ENCODE results near the gene MZT1. TPM values are rescaled to one million over a fixed set of nuclear protein-coding genes. Genes with fewer than 3 reads are reported as not detected.

Gene MZT1
- polyA plus RNA-seq, 1 donor from 2014 or later, result 48.0 TPM

- Histone ChIP-seq H3K9me3 (ENCODE audit: low read length) (no peaks in the 10 kb centered on the region), H3K79me2 (replicated peaks; ENCODE audit: insufficient read depth, low read length) (no peaks in the 10 kb centered on the region), H4K20me1 (ENCODE audit: insufficient read depth) (no peaks in the 10 kb centered on the region), H3K4me2 (ENCODE audit: low read length) (no peak overlapping the region), H3K36me3 (ENCODE audit: insufficient read depth, low read length) (no peaks in the 10 kb centered on the region), H3F3A (ENCODE audit: insufficient read depth, low read length, poor library complexity, severe bottlenecking) (no peaks in the 10 kb centered on the region), H3K27ac (ENCODE audit: low read length) (no peak overlapping the region), H3K9ac (ENCODE audit: low read length) (no peak overlapping the region), H2AFZ (ENCODE audit: low read depth, low read length) (no peak overlapping the region), H3K4me3 (ENCODE audit: low read length) (no peak overlapping the region), H3K27me3 (ENCODE audit: insufficient read depth, low read depth, low read length) (no peaks in the 10 kb centered on the region), H3K9me2 (ENCODE audit: insufficient read depth, low read length) (no peaks in the 10 kb centered on the region)
- TF ChIP-seq TAF1 (IDR thresholded peaks at IDR 0.05; ENCODE audit: low read depth) (no peak), EP300 (conservative IDR thresholded peaks at IDR 0.05; ENCODE audit: poor library complexity, severe bottlenecking) (no peak), RAD21 (conservative IDR thresholded peaks at IDR 0.05) (no peak), POLR2AphosphoS5 (IDR thresholded peaks at IDR 0.05) (no peak)
- TF ChIP-seq, protein P1, sequence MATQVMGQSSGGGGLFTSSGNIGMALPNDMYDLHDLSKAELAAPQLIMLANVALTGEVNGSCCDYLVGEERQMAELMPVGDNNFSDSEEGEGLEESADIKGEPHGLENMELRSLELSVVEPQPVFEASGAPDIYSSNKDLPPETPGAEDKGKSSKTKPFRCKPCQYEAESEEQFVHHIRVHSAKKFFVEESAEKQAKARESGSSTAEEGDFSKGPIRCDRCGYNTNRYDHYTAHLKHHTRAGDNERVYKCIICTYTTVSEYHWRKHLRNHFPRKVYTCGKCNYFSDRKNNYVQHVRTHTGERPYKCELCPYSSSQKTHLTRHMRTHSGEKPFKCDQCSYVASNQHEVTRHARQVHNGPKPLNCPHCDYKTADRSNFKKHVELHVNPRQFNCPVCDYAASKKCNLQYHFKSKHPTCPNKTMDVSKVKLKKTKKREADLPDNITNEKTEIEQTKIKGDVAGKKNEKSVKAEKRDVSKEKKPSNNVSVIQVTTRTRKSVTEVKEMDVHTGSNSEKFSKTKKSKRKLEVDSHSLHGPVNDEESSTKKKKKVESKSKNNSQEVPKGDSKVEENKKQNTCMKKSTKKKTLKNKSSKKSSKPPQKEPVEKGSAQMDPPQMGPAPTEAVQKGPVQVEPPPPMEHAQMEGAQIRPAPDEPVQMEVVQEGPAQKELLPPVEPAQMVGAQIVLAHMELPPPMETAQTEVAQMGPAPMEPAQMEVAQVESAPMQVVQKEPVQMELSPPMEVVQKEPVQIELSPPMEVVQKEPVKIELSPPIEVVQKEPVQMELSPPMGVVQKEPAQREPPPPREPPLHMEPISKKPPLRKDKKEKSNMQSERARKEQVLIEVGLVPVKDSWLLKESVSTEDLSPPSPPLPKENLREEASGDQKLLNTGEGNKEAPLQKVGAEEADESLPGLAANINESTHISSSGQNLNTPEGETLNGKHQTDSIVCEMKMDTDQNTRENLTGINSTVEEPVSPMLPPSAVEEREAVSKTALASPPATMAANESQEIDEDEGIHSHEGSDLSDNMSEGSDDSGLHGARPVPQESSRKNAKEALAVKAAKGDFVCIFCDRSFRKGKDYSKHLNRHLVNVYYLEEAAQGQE (IDR thresholded peaks at IDR 0.05; ENCODE audit: borderline replicate concordance), result no peak
Observed at GRCh38 chr13:72678312-72678711, 49.1 kb downstream of the MZT1 start.

DNA sequence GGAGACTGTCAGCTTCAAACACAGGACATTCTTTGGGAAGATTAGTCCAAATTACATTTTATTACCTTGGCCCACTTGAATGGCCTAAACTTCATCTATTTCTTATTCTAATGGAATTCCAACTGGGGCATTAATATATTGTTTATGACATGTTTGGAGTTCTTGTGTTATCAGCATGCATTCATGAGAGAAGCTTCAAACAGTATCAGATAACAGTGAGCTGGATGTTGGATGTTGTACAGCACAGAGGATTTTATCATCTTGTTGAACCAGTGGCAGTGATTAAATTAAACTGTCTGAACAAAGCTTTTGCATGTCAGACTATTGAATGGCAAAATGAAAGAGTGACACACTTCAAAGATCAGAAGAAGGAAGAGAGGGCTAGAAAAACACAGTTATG, 50.0 kb downstream of the MZT1 start:
- Histone ChIP-seq H3K9ac (ENCODE audit: low read length) (no peak overlapping the region), H3K36me3 (ENCODE audit: insufficient read depth, low read length) (no peaks in the 10 kb centered on the region), H3F3A (ENCODE audit: insufficient read depth, low read length, poor library complexity, severe bottlenecking) (no peaks in the 10 kb centered on the region), H3K27me3 (ENCODE audit: insufficient read depth, low read depth, low read length) (no peaks in the 10 kb centered on the region), H3K9me2 (ENCODE audit: insufficient read depth, low read length) (no peaks in the 10 kb centered on the region), H3K79me2 (replicated peaks; ENCODE audit: insufficient read depth, low read length) (no peaks in the 10 kb centered on the region), H2AFZ (ENCODE audit: low read depth, low read length) (no peak overlapping the region), H3K27ac (ENCODE audit: low read length) (no peak overlapping the region), H3K4me3 (ENCODE audit: low read length) (no peak overlapping the region), H3K9me3 (ENCODE audit: low read length) (no peaks in the 10 kb centered on the region), H4K20me1 (ENCODE audit: insufficient read depth) (no peaks in the 10 kb centered on the region), H3K4me2 (ENCODE audit: low read length) (no peak overlapping the region)
- TF ChIP-seq MXI1 (conservative IDR thresholded peaks at IDR 0.05; ENCODE audit: poor library complexity, severe bottlenecking) (no peak), SMC3 (conservative IDR thresholded peaks at IDR 0.05; ENCODE audit: poor library complexity) (no peak), RAD21 (conservative IDR thresholded peaks at IDR 0.05) (no peak), EP300 (conservative IDR thresholded peaks at IDR 0.05; ENCODE audit: poor library complexity, severe bottlenecking) (peak; percentile 30), TAF1 (IDR thresholded peaks at IDR 0.05; ENCODE audit: low read depth) (no peak)
- TF ChIP-seq, protein P1 (IDR thresholded peaks at IDR 0.05; ENCODE audit: borderline replicate concordance), result no peak
- TF ChIP-seq, protein P2, sequence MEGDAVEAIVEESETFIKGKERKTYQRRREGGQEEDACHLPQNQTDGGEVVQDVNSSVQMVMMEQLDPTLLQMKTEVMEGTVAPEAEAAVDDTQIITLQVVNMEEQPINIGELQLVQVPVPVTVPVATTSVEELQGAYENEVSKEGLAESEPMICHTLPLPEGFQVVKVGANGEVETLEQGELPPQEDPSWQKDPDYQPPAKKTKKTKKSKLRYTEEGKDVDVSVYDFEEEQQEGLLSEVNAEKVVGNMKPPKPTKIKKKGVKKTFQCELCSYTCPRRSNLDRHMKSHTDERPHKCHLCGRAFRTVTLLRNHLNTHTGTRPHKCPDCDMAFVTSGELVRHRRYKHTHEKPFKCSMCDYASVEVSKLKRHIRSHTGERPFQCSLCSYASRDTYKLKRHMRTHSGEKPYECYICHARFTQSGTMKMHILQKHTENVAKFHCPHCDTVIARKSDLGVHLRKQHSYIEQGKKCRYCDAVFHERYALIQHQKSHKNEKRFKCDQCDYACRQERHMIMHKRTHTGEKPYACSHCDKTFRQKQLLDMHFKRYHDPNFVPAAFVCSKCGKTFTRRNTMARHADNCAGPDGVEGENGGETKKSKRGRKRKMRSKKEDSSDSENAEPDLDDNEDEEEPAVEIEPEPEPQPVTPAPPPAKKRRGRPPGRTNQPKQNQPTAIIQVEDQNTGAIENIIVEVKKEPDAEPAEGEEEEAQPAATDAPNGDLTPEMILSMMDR (IDR thresholded peaks at IDR 0.05; ENCODE audit: poor library complexity, severe bottlenecking), result no peak

Measured in neural cell (in vitro differentiated cells).